Neural crest cell (in vitro differentiated cells): ENCODE results near the gene TMEM248. TPM values are rescaled to one million over a fixed set of nuclear protein-coding genes. Genes with fewer than 3 reads are reported as not detected.
A peak's percentile ranks its signal among the peaks of the same experiment; 100 is the strongest.

Source experiments
- DNase-seq: peaks from one replicate; pipeline ENCODE4 v3.0.0; 2021; ENCODE audit warnings: low read depth, mixed read lengths, low spot score
- H3K27ac Mint-ChIP-seq: one replicate; pipeline ENCODE4 v1.8.0; 2021; ENCODE audit warnings: mild to moderate bottlenecking, mixed read lengths; ENCODE audit not compliant: unreplicated experiment
- H3K27me3 Mint-ChIP-seq: 2 replicates; pipeline ENCODE4 v1.8.0; 2021; ENCODE audit warnings: low read depth, mild to moderate bottlenecking, mixed read lengths
- H3K36me3 Mint-ChIP-seq: 2 replicates; pipeline ENCODE4 v1.8.0; 2021; ENCODE audit warnings: low read depth, mild to moderate bottlenecking, mixed read lengths
- H3K4me1 Mint-ChIP-seq: 2 replicates; pipeline ENCODE4 v1.8.0; 2021; ENCODE audit warnings: mixed read lengths
- H3K4me3 Mint-ChIP-seq: one replicate; pipeline ENCODE4 v1.8.0; 2021; ENCODE audit warnings: mild to moderate bottlenecking, mixed read lengths
- H3K9me3 Mint-ChIP-seq: 2 replicates; pipeline ENCODE4 v1.8.0; 2021; ENCODE audit warnings: mixed read lengths
- total RNA-seq: library from RNA; stranded (reverse); gene quantifications from 2 replicates; pipeline ENCODE4 v1.2.1, GENCODE V29; 2021
- TF ChIP-seq, protein P1 (sequence below): fragments of 200-600 bp; sonication (generic); conservative IDR thresholded peaks from 2 replicates; pipeline ENCODE4 v1.5.0; 2021; ENCODE audit warnings: antibody characterized with exemption, mild to moderate bottlenecking

Gene TMEM248
- total RNA-seq, 1 donor from 2014 or later = 72.2 TPM

DNA sequence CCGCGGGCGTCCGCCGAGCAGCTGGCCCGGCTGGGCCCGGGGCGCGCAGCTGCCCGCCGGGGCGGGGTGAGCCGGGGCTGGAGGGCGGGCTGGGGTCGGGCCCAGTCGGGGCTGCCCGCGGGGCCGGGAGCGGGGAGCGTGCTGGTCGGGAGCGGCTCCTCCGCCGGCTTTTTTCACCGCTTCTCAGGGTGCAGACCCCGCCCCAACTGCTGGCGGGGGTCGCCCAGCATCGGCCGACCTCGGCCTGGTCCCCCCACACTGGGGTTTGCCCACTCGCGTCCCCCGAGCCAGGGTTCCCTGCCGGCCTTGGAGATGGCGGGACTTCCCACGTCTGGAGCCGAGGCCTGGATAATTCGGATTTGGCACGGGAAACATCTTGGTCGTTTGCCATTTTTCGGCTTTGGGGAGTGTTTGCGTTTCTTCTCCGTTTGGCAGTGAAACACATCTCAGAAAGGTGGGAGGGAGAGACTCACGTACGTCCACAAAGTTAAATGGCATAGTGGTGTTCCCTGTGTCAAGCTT, 432 bp downstream of the TMEM248 start:
- Mint-ChIP-seq H3K36me3 (peaks cover 9% of the 10 kb centered on the region), H3K4me3 (peak overlapping the region; percentile 95), H3K27me3 (peaks cover 3% of the 10 kb centered on the region), H3K9me3 (no peaks in the 10 kb centered on the region), H3K4me1 (peaks cover 19% of the 10 kb centered on the region), H3K27ac (peak overlapping the region; percentile 96)
- TF ChIP-seq, protein P1, sequence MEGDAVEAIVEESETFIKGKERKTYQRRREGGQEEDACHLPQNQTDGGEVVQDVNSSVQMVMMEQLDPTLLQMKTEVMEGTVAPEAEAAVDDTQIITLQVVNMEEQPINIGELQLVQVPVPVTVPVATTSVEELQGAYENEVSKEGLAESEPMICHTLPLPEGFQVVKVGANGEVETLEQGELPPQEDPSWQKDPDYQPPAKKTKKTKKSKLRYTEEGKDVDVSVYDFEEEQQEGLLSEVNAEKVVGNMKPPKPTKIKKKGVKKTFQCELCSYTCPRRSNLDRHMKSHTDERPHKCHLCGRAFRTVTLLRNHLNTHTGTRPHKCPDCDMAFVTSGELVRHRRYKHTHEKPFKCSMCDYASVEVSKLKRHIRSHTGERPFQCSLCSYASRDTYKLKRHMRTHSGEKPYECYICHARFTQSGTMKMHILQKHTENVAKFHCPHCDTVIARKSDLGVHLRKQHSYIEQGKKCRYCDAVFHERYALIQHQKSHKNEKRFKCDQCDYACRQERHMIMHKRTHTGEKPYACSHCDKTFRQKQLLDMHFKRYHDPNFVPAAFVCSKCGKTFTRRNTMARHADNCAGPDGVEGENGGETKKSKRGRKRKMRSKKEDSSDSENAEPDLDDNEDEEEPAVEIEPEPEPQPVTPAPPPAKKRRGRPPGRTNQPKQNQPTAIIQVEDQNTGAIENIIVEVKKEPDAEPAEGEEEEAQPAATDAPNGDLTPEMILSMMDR = no peak
- DNase-seq = peak; percentile 13

DNA sequence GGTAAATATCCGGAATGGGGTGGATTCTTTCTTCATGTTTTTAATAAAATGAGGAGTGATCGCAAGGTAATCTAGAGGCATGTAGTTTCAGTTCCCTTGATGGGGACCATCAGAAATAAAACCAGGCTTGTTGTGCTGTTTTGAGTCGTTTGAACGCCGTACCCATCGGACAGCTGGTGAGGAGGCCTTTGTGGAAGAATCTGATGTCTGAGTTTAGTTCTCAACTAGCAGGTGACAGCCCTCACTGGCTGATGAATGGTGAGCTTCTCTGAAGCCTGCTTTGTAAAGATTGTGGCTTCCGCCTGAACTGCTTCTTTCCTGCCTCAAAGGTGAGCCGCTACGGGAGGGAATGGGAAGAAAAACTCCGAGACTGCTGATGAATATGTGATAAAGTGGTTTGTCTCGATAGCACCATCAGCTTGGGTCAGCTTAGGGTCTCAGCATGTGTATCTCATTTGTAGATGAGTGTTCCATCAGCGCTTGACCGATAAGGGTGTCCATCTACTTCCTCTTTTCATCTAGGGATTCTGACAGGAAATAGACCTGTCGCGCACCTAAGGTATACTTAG, 977 bp downstream of the TMEM248 start:
- DNase-seq = no peak
- Mint-ChIP-seq H3K4me1 (peaks cover 19% of the 10 kb centered on the region), H3K9me3 (no peaks in the 10 kb centered on the region), H3K36me3 (peaks cover 9% of the 10 kb centered on the region), H3K27me3 (peaks cover 3% of the 10 kb centered on the region), H3K4me3 (peak overlapping the region; percentile 95), H3K27ac (peak overlapping the region; percentile 96)
- TF ChIP-seq, protein P1 = no peak

DNA sequence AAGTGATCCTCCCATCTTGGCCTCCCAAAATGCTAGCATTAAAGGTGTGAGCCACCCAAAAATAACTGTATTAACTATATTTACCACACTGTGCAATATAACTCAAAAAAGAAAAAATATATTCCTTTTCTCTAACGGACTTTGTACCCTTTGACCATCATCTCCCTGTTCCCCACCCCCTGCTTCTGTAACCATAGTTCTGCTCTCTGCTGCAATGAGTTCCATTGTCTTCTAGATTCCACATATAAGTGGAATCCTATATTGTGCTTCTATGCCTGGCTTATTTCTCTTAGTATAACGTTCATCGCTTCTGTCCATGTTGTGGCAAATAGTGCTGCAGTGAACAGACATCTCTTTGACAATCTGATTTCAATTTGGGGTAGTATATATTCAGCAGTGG, 4.2 kb downstream of the TMEM248 start:
- peaks cover 3% of the 10 kb centered on the region for H3K27me3 Mint-ChIP-seq
- TF ChIP-seq, protein P1 = no peak
- peaks cover 12% of the 10 kb centered on the region for H3K36me3 Mint-ChIP-seq
- no peak overlapping the region for H3K27ac Mint-ChIP-seq
- peaks cover 27% of the 10 kb centered on the region for H3K4me1 Mint-ChIP-seq
- DNase-seq = no peak
- H3K4me3 Mint-ChIP-seq = peak overlapping the region; percentile 21
- H3K9me3 Mint-ChIP-seq = no peaks in the 10 kb centered on the region

- H3K9me3 Mint-ChIP-seq = no peaks in the 10 kb centered on the region
- H3K27ac Mint-ChIP-seq = no peak overlapping the region
- H3K36me3 Mint-ChIP-seq = peaks cover 7% of the 10 kb centered on the region
- no peak overlapping the region for H3K4me3 Mint-ChIP-seq
- no peak for DNase-seq
- TF ChIP-seq, protein P1 = no peak
- no peaks in the 10 kb centered on the region for H3K27me3 Mint-ChIP-seq
- H3K4me1 Mint-ChIP-seq = peaks cover 17% of the 10 kb centered on the region
Measured at GRCh38 chr7:66927348-66927948, 6.4 kb downstream of the TMEM248 start.

DNA sequence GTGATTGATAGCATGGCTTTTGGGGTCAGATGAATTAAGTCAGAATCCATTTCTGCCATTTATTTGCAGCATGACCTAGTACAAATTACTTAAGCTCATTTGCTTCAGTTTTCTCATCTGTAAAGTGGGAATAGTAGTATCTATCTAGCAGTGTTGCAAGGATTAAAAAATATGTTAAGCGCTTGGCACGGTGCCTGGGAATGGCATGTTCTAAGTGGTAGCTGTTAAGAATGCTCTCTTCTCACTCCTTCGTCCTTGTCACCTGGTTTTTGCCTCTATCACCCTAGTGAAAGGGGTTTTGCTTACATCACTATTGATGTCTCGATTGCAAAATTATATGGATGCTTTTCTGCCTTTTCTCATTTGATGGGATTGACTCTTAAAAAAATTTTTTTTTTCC, 7.4 kb downstream of the TMEM248 start:
- H3K27ac Mint-ChIP-seq = no peak overlapping the region
- no peak for DNase-seq
- no peak overlapping the region for H3K4me3 Mint-ChIP-seq
- H3K36me3 Mint-ChIP-seq = peaks cover 7% of the 10 kb centered on the region
- TF ChIP-seq, protein P1 = no peak
- H3K9me3 Mint-ChIP-seq = no peaks in the 10 kb centered on the region
- no peaks in the 10 kb centered on the region for H3K27me3 Mint-ChIP-seq
- H3K4me1 Mint-ChIP-seq = peaks cover 17% of the 10 kb centered on the region
